HG02642 (cell line): Measurements from ENCODE around the gene SMG9.

Source experiments
- ATAC-seq: cut with Tn5 transposase; IDR thresholded peaks from one replicate; pipeline ENCODE4 v1.9.1; 2021; ENCODE audit warnings: mild to moderate bottlenecking; ENCODE audit not compliant: unreplicated experiment, poor library complexity

SMG9 gene

DNA sequence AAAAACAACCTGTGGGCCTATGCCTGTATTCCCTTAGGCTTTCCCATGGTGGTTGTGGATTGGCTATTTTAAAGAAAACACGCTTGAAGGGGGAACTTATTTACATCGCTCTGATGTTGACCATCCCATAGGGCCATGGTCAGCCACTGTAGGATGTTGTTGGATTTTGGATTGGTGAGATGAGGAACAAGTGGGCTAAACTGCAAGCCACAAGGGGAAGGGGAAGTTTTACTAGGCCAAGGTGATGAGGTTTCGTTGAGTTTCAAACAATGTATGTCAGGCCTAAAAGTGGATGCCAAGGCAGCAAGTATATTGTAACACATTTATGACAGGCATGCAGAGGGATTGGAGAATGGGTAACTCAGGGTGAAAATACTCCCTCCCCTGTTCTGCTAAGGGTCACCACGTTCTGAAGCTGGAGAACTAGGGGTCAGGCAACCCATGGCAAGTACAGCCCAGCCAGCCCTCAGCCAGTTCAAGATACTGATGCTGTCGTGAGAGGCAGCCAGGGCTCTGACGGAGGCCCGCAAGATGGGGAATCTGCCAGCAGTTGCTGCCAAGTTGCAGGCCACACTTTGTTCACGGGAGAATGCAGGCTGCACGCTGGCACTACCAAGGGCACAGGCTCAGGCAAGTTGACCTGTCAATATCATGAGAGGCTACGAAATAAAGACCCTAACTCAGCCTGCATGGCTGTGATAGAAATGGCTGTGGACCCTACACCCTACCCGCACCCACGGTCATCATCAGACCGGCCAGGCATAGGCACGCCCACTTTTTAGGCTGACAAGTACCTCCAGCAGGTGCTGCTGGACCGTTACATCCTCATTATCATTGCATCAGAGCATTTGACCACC, 27.8 kb downstream of the SMG9 start:
- ATAC-seq: no peak

DNA sequence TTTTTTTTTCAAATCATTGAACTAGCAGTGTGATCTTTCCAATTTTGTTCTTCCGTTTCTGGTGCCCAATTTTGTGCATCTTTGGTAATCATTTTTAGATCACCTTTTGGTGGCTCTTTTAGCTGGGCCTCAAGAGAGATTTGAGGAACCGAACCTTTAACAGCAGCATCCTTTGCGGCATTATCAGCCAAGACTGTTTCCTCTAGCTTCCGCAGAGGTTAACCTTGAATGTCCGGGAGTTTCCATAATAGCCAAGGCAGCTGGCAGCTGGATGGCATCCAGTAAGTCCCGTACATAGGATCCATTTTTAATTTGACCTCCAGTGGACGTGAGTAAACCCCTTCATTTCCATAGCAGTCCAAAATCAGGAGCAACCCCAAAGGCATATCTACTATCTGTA, 29.3 kb downstream of the SMG9 start:
- no peak for ATAC-seq

GRCh38 chr19:43724896-43725295, 29.9 kb downstream of the SMG9 start:
- ATAC-seq: no peak

DNA sequence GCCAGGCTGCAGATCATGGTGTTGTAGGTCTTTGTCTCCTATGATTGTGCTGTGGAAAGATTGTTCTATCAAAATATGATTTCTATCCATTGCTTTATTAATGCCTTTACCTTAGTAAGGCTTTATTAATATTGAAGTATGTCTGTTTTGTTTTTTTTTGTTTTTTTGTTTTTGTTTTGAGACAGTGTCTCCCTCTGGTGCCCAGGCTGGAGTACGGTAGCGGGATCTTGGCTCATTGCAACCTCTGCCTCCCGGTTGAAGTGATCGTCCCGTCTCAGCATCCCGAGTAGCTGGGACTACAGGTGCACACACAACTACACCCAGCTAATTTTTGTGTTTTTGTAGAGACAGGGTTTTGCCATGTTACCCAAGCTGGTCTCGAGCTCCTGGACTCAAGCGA, 31.2 kb downstream of the SMG9 start:
- no peak for ATAC-seq

DNA sequence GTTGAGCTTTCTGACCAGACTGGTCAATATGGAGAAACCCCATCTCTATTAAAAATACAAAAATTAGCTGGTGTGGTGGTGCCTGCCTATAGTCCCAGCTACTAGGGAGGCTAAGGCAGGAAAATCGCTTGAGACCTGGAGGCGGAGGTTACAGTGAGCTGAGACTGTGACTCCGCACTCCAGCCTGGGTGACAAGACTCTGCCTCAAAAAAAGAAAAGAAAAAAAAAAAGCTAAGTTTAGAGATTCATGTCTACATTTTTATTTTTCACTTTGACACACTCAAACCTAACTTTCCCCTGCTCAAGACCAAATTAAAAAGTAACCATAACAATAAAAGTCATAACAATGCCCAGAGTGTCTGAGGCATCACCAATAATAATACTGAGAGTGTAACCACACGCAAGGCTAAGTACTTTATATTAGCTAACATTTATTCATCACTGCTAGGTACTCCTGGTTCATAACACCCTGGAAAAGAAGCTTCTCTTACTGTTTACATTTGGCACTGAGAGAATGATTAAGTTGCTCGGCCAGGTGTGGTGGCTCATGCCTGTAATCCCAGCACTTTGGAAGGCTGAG, 33.2 kb downstream of the SMG9 start:
- ATAC-seq: no peak

DNA sequence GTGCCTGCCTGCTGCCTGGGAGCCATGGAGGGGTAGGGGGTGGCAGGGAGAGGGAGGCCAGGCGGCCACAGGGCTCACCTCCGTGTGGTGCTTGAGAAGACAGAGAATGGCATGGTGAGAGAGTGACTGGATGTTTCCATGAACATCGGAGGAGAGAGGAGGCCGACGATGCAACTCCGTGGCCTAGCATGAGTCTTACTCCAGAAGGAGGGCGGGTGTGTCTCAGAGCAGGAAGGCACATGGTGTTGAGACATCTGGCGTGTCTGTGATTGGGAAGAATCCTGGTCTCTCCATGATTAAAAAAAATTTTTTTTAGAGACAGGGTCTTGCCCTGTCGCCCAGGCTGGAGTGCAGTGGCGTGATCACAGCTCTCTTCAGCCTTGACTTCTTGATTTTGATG, 33.8 kb downstream of the SMG9 start:
- no peak for ATAC-seq

DNA sequence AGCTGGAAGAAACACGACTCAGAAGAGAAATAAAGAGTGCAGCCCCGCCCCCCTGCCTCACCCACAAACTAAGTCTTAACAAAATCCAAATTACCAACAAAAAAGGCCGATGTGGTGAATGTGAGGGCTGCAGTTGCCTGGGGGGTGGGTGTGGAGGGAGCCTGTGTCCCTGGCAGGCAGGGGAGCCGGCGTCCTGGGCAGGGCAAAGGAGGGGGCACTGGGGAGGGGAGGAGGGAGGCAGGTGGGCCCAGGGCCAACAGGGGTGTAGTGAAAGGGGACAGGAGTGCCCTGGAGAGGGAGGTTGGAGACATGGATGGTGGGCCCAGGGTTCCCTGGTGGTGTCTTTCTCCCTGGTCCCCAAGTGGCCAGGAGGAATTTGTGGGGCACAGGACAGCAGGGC, 34.8 kb downstream of the SMG9 start:
- no peak for ATAC-seq

DNA sequence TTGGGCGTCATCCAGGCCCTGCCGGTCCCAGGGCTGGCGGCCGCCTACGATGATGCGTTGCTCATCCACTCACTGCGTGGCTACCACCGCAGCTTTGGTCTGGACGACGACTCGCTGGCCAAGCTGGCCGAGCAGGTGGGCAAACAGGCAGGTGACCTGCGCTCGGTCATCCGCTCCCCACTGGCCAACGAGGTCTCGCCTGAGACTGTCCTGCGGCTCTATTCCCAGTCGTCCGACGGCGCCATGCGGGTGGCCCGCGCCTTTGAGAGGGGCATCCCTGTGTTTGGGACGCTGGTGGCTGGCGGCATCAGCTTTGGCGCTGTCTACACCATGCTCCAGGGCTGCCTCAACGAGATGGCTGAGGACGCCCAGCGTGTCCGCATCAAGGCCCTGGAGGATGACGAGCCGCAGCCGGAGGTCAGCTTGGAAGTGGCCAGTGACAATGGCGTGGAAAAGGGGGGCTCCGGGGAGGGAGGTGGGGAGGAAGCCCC, 35.3 kb downstream of the SMG9 start:
- ATAC-seq: no peak

DNA sequence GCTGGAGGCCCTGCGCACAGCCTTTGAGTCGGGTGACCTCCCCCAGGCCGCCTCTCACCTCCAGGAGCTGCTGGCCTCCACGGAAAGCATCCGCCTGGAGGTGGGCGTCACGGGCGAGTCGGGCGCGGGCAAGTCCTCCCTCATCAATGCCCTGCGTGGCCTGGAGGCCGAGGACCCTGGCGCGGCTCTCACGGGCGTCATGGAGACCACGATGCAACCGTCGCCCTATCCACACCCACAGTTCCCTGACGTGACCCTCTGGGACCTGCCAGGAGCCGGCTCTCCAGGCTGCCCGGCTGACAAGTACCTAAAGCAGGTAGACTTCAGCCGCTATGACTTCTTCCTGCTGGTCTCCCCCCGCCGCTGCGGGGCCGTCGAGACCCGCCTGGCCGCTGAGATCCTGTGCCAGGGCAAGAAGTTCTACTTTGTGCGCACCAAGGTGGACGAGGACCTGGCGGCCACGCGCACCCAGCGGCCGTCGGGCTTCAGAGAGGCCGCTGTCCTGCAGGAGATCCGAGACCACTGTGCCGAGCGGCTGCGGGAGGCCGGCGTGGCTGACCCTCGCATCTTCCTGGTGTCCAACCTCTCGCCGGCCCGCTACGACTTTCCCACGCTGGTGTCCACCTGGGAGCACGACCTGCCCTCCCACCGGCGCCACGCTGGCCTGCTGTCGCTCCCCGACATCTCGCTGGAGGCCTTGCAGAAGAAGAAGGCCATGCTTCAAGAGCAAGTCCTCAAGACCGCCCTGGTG, 36.0 kb downstream of the SMG9 start:
- no peak for ATAC-seq

- ATAC-seq: no peak
Observed at GRCh38 chr19:43715776-43716175, 39.0 kb downstream of the SMG9 start, which contains the start of gene IRGC. IRGC (plus strand) TSS chr19:43716076; CDS start chr19:43718559, 2,483 bp downstream.

DNA sequence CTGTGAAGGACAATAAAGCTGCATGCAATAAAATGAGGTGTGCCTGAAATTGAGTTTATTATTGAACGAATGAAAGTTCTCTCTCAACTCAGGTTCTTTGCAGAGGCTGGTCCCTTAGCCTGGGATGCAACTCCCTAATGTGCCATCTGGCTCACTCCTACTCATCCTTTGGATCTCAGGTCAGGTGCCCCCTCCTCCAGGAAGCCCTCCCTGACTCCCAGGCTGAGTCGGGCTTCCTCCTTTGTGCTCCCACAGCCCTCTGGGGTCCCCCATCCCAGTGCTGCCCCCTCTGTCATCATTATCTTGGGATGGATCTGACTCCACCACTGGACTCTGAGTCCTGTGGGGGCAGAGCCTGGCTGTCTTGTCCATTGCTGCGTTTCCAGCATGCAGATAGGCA, 41.6 kb downstream of the SMG9 start:
- no peak for ATAC-seq

- no peak for ATAC-seq
Observed at GRCh38 chr19:43711751-43712355, 42.9 kb downstream of the SMG9 start.

DNA sequence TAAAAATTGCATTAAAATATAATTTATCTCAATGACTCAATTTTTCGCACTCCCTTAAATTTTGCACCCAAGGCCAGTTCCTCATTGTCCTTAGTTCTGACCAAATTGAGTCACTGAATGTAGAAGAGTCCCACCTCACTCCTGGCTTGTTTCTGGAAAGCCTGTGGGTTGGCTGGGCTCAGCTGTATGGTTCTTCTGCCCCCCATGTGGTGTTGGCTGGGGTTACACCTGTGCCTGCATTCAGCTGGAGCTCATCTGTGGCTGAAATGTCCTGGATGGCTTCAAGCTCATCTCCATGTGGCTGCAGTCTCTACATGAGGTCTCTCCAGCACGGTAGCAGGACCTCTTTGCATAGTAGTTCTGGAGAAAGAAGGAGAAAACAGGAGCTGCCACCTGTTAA, 46.0 kb downstream of the SMG9 start:
- ATAC-seq: no peak

GRCh38 chr19:43707158-43707712, 47.5 kb downstream of the SMG9 start:
- no peak for ATAC-seq

DNA sequence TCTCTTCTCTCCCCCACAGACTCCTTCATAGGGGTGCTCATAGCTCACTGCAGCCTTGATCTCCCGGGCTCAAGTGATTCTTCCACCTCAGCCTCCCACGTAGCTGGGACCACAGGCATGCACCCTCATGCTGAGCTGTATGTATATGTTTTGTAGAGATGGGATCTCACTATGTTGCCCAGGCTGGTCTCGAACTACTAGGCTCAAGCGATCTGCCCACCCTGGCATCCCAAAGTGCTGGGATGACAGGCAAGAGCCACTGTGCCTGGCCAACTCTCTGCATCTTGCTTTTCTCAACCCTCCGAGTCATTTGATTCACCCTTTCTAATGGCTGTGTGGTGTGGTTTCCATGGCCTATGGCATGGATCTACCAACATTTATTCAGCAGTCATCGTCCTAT, 49.0 kb downstream of the SMG9 start:
- ATAC-seq: no peak

DNA sequence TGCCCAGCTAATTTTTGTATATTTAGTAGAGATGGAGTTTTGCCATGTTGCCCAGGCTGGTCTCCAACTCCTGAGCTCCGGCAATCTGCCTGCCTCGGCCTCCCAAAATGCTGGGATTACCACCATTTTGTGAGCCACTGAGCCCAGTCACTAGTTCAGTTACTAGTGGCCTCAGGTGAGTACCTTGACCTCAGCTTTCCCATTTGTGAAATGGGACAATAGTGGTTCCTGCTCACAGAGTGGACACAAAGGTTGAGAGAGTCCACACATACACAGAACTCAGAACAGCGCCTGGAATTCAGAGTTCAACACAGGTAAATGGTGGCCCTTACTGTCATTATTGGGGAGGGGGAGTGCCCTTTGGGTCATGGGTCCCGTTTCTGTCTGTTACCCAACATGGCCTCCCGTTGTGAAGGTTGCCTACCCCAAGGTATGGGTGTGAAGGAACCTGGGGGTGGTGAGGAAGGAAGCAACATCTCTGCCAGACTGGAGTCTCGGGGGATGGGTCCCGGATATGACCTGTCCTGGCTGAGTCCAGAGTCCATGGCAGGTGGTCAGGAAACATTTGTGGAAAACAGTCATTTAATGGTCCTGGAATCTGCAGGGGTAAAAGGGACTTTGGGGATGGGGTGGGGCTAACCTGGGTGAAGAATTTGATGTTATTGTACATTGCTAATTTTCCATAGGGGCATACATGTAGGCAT, 50.6 kb downstream of the SMG9 start:
- no peak for ATAC-seq

- ATAC-seq: no peak
Observed at GRCh38 chr19:43700395-43701000, 54.3 kb downstream of the SMG9 start.

- ATAC-seq: no peak
Observed at GRCh38 chr19:43699506-43700394, 55.0 kb downstream of the SMG9 start.
